ENCODE measurements around the gene CCDC71L. TPM values are rescaled to one million over a fixed set of nuclear protein-coding genes. Genes with fewer than 3 reads are reported as not detected.
"Not testable (repeated sequence)": the region's sequence is repeated elsewhere in the genome, so short reads cannot be mapped to it uniquely, and the experiment has no call there.

Gene CCDC71L
- polyA plus RNA-seq (ENCODE audit: insufficient read length in 4 of 4): 10 to 100 TPM in 1 of 4 donors, 1 to 10 TPM in 3; 9.2 to 10.5 (median 9.8) TPM

DNA sequence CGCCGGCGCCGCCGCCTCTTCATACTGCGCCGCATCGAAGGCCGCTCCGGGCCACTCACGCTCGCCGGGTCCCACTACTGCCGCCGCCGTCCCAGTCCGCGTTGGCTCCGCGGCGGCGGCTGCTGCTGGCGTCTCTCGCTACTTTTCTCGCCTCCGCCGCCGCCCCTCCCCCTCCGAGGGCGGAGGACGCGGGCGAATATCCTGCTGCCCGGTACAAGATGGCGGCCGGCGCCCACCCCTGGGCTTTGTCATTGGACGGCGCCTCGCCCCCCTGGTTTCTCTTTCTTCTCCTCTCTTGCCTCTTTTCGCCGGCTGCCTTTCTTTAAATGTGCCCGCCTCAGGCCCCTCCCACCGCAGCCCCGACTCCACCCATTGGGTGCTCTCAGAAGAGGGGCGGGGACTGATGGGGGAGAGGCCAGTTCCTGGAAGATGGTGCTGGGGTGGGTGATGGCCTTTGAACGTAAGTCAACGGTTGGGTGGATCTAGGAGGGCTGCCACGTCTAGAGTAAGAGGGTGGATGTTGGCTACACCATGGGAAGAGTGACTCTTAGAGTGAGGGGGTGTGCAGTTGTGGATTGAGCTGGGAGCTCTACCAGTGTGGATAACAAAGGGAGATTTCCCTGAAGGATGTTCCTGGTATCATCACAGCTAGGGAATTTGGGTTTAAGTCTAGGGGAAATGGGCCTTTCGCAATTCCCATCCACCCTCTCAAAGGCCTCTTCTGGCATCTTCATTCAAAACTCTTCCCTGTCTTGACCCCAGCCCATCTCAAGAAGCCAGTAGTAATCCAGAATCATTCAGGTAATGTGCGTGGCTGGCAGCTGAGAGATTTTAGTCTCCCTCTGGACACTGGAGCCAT, at the start of gene CCDC71L:
Gene CCDC71L, minus strand, starts transcription at position 297 of the 859 bp plus-strand sequence. Its CDS starts 262 bp downstream, at position 35.
- peak; percentile 77 to 84 (median 80) for DNase-seq (ENCODE audit: low read depth in 4 of 4, low spot score in 3 of 4)

DNA sequence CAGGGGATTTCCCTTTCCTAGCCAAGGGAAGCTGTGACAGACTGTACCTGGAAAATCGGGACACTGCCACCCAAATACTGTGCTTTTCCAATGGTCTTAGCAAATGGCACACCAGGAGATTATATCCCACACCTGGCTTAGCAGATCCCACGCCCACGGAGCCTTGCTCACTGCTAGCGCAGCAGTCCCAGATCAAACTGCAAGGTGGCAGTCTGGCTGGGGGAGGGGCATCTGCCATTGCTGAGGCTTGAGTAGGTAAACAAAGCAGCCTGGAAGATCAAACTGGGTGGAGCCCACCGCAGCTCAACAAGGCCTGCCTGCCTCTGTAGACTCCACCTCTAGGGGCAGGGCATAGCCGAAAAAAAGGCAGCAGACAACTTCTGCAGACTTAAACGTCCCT, 48.6 kb upstream of the CCDC71L start:
- not testable (repeated sequence) for DNase-seq (ENCODE audit: low read depth in 4 of 4, low spot score in 3 of 4)

DNA sequence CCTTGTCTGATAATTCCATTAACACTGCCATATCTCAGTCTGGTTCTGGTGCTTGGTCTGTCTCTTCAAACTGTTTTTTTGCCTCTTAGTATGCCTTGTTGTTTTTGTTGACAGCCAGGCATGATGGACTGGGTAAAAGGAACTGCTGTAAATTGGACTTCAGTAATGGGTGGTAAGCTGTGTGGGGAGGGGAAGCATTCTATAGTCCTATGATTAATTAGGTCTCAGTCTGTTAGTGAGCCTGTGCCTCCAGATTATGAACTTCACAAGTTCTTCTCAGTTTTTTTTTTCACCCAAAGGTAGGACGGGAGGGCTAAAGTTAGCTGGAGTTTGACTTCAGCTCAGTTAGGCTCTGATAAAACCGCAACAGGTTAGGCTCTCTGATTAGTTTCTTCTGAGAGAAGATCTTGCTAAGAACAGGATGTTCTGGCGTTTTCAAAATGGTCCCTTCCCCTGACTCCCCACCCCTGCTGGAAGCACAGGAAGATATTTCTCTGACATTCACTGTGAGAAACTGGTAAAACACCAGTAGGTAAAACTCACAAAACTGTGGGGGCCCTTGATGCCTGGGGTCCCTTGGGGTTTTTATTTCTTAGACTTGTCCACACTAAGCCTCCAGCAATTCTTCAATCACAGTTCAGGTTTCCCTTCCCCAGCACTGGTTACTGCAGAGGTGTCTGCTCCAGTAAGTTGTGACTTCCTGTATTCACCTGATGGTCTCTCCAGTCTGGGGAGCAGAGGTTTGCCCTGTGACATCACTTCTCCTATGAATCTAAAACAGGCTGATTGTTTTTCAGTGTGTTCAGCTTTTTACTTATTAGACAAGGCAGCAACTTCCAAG, 43.3 kb upstream of the CCDC71L start:
- no peak for DNase-seq (ENCODE audit: low read depth in 4 of 4, low spot score in 3 of 4)

DNA sequence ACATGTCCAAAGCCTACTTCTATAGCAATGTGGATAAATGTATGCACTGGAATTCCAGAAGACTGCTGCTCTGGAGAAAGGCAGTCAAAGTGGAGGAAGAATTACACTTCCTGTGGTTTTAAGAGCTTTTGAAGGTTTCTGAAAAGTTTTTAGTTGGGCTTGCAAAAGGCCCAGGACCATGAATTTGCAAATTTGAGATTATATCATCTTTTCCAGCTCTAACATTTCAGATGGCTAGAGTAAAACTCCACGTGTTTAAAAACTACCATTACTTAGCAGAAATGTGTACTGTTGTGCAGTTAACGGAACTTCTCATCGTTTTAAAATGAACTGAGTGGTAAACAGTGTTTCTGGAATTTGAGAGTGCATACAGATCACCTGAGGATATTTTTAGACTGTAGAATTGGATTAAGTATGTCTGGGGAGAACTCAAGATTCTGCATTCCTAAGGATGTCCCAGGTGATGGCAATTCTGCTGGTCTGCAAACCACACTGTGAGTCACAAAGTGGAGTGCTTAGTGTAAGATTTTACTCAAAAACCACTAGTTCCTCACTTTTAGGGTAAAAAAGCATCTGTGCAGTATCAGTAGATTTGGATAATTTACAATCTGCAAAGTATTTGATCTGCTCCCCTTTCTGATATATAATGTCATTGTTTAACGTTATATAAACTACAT, 32.9 kb upstream of the CCDC71L start:
- no peak for DNase-seq (ENCODE audit: low read depth in 4 of 4, low spot score in 3 of 4)

DNA sequence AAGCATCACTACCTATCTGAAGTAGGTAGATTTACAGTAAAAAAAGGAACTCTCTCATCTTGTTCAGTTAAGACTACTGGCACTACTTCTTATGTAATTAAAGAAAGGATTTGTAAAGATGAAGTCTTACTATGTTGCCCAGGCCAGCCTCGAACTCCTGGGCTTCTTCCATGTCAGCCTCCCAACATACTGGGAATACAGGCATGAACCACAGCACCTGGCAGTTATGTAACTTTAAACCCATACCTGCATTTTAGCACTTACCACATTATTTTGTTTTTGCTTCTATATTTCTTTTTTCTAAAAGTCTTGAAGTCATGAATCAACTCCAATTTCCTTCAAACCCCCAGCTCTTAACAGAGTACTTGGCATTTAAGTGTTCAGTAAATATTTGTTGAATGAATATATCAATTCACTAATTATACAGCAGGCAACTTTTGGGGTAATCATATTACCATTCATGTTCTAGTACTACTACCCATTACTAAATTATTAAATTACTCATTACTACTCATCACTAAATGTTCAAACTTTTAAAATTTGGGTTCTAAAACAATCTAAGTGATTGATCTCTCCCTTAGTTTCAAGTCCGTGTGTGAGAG, 31.6 kb upstream of the CCDC71L start:
- DNase-seq (ENCODE audit: low read depth in 4 of 4, low spot score in 3 of 4): no peak

DNA sequence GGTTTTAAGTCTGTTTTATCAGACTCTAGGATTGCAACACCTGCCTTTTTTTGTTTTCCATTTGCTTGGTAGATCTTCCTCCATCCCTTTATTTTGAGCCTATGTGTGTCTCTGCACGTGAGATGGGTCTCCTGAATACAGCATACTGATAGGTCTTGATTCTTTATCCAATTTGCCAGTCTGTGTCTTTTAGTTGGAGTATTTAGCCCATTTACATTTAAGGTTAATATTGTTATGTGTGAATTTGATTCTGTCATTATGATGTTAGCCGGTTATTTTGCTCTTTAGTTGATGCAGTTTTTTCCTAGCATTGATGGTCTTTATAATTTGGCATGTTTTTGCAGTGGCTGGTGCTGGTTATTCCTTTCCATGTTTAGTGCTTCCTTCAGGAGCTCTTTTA, 27.2 kb upstream of the CCDC71L start:
- not testable (repeated sequence) for DNase-seq (ENCODE audit: low read depth in 4 of 4, low spot score in 3 of 4)

DNA sequence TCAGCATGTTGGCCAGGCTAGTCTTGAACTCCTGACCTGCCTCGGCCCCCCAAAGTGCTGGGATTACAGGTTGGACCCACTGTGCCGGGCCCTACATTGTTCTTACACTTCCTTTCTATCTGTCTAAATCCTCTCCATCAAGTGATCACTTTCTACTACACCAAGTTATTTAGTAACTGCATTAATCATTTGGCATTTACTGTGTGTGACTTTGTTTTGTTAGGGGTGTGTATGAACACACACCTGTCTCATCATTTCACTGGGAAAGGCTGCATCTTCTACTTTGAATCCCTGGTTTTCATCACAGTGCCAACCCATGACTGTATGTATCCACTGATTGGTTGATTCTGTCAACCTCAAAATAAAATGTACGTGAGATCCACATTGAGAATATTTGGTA, 23.0 kb upstream of the CCDC71L start:
- no peak for DNase-seq (ENCODE audit: low read depth in 4 of 4, low spot score in 3 of 4)

DNA sequence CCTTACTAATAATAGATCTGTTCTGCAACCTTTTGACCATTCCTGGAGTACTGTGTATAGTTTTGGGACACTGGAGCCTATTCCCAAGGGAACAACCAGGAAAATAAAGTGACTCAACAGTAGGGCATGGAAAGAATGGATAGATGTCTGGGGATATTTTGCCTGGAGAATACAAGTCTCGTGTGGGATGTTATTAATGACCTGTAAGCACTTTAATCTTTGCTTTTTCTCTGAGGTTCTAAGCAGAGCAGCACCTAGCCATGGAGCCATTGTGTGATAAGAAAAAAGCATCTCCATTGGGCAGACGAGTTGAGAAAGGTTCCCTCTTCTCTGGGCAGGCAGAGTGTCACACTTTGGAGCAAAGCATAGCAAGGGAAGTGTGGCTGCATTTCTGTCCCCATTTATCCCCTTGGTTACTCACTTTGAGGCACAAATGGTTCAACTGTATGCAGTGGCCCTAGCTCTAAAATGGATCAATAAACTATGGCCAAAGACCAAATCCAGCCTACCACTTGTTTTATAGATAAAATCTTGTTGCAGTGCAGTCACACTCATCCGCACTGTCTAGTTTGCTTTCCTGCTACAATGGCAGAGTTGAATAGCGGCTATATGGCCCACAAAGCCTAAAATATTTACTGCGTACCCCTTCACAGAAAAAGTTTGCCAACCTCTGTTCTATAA, 21.0 kb upstream of the CCDC71L start:
- no peak for DNase-seq (ENCODE audit: low read depth in 4 of 4, low spot score in 3 of 4)

DNA sequence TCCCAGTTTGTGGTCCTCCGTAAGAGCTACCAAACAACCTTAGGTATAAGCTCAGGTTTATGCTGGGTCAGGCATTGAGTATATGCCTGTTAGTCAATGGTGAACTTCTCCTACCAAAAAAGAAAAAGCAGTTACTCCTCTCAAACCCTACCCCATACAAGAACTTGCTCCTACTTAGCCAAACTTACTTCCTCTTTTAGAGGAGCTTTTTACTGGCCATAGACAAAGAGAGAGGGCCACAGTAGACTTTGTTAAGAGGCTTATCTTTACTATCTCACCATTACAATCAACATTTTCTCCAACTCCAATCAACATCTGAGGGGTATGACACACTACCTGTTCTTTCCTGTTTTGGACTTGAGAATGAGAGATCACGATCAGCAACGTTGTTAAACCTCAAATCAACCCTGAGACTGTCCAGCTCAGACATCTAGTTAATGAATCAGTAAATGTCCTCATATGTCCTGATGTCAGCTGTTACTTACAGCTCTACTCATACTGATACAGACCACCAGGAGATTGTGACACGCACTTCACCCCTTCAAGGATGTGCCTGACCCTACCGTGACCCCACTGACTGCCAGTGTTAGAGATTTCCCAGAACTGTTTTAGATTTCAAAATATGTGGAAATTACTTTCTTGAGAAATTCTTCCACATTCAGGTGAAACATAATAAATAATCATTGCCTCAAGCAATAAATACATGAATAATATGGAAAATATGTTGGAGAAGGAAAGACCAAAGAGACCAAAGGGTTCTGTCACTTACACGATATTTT, 18.4 kb upstream of the CCDC71L start:
- DNase-seq (ENCODE audit: low read depth in 4 of 4, low spot score in 3 of 4): no peak

DNA sequence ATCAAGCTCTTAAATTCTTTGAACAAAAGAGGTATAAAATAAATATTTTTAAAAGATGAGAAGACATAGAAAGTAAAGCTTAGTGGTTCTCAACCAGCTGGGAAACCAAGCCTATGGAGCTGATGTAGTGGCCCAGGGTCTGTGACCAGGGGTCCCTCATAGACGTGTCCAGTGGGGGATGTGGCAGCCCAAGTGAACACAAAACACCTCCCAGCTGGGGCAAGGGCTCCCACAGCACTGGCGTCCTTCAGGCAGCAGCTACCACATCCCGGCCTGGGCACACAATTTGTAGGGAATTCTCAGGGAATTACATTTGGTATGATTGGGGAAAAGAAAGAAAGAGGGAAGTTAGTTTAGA, 17.8 kb upstream of the CCDC71L start:
- DNase-seq (ENCODE audit: low read depth in 4 of 4, low spot score in 3 of 4): no peak

DNA sequence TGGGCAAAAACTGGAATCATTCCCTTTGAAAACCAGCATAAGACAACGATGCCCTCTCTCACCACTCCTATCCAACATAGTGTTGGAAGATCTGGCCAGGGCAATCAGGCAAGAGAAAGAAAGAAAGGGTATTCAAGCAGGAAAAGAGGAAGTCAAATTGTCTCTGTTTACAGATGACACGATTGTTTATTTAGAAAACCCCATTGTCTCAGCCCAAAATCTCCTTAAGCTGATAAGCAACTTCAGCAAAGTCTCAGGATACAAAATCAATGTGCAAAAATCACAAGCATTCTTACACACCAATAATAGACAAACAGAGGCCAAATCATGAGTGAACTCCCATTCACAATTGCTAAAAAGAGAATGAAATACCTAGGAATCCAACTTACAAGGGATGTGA, 15.5 kb upstream of the CCDC71L start:
- DNase-seq (ENCODE audit: low read depth in 4 of 4, low spot score in 3 of 4): not testable (repeated sequence)

DNA sequence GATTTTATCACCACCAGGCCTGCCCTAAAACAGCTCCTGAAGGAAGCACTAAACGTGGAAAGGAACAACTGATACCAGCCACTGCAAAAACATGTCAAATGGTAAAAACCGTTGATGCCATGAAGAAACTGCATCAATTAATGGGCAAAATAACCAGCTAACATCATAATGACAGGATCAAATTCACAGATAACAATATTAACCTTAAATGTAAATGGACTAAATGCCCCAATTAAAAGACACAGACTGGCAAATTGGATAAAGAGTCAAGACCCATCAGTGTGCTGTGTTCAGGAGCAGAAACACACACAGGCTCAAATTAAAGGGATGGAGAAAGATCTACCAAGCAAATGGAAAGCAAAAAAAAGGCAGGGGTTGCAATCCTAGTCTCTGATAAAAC, 12.7 kb upstream of the CCDC71L start:
- DNase-seq (ENCODE audit: low read depth in 4 of 4, low spot score in 3 of 4): not testable (repeated sequence)

DNA sequence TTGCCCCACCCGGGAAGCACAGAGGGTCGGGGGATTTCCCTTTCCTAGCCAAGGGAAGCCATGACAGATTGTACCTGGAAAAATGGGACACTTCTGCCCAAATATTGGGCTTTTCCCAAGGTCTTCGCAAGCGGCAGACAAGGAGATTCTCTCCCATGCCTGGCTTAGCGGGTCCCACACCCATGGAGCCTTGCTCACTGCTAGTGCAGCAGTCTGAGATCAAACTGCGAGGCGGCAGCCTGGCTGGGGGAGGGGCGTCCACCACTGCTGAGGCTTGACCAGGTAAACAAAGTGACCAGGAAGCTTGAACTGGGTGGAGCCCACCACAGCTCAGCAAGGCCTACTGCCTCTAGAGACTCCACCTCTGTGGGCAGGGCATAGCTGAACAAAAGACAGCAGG, 11.0 kb upstream of the CCDC71L start:
- not testable (repeated sequence) for DNase-seq (ENCODE audit: low read depth in 4 of 4, low spot score in 3 of 4)

DNA sequence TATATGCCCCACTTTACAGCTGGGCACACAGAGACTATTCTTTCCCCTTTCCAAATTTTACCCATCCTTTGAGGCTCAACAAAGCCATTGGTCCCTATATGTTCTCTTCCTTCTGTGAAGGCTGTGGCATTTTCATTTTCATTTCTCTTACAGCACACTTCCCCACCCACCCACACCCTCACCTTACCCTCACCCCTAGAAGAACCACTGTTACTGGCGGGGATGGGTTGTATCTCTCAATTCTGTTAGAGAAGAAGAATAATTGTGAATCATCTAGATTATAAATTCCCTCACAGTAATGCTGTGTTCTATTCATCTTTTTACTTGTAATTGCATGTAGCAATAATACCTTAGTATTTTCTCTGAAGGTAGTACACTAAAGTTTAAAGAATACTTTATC, 10.2 kb upstream of the CCDC71L start:
- no peak for DNase-seq (ENCODE audit: low read depth in 4 of 4, low spot score in 3 of 4)

DNA sequence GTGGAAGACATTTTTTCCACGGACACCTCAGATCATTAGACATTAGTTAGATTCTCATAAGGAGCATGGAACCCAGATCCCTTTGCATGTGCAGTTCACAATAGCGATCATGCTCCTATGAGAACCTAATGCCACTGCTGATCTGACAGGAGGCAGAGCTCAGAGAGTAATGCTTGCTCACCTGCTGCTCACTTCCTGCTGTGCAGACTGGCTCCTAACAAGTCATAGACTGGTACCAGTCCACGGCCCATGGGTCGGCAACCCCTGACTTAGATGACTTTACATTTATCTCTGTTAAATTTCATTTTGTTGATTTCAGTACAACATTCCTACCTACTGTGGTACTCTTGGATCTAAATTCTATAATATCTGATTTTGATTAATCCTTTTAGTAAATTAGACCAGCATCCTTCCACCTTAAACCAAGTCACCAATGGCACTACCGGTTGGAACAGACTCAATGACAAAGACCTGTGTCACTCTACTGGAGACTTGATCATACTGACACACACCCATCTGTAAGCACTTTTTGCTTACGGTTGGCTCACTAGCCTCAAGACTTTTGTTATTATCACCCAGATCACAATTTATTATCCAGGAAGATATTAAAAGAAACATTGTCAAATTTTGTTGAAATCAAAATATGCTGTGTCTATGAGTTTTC, 8.0 kb upstream of the CCDC71L start:
- DNase-seq (ENCODE audit: low read depth in 4 of 4, low spot score in 3 of 4): no peak

DNA sequence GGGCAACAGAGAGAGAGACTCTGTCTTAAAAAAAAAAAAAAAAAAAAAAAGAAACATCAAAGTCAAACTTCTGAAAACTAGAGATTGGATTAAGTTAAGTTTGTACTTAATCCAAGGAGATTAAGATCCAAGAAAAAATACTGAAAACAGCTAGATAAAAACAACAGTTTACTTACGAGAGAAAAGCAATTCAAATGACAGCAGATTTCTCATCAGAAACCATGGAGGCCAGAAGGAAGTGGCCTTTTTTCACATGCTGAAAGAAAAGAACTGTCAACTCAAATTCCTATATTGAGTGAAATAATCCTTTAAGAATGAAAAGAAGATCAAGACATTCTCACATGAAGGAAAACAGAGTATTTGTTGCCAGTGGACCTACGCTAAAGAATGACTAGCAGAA, 5.4 kb upstream of the CCDC71L start:
- no peak for DNase-seq (ENCODE audit: low read depth in 4 of 4, low spot score in 3 of 4)

DNA sequence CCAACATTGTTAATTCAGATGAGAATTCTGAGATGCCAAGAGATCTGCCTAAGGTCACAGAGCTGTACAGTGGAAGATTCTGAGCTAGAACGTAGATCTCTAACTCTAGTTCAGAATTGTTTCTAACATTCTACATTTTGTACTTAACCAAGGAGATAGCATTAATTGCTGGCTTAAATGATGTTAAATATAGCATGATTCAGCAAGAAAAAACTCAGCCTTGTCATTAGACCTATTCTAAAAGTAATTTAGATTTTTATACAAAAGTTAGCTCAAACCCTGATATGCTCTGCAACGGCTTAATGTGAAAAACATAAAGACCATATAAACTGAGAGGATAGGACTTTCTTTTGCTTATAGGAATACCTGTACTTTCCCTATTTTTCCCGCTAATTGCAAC, 3.4 kb upstream of the CCDC71L start:
- DNase-seq (ENCODE audit: low read depth in 4 of 4, low spot score in 3 of 4): no peak

DNA sequence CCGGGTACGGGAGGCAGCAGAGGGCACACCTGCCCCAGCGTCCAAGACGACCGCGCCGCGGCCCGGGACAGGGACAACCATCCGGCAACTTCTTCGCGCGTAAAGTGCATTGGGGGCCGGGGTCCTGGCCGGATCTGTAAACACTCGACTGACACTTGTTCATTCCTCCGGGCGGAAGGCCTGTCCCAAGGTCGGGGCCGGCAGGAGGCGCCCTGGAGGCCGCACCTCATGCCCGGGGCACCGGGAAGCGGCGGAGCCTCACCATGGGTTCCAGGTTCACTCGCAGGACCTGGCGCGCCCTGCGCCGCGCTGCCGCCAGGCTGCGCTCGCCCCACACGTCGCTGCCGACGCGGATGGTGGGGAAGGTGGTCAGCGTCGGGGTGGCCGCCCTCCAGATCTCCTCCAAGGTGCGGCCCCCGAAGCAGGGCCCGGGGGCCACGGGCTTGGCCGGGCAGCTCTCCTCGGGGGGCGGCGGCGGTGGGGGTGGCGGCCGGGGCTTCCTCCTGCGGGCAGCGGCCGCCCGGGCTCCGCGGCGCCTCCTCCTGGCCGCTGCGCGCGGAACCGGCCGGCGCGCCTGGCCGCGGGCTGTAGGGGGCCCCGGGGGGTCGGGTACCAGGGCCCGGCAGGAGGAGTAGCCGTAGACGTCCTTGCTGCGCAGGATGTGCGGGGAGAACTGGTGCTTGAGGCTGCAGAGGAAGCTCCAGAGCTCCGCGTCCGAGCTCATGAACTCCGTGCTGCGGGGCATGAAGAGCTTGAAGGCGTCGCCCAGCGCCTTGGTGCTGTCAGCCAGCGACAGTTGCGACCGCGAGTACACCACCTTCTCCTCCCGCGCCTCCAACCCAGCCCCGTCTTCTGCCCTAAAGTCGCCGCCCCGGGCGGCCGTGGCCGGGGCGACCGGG, 746 bp downstream of the CCDC71L start:
- DNase-seq (ENCODE audit: low read depth in 4 of 4, low spot score in 3 of 4): peak; percentile 30 to 65 (median 44)

Measured in right renal pelvis (tissue), 4 donors.